Mucosa of descending colon (tissue), 3 donors: ENCODE results near the gene HDAC4. TPM values are rescaled to one million over a fixed set of nuclear protein-coding genes. Genes with fewer than 3 reads are reported as not detected.
A peak's percentile ranks its signal among the peaks of the same experiment; 100 is the strongest.

Experiments
- ATAC-seq: fragments of 200-7000 bp; cut with Tn5 transposase; one replicate; pipeline ENCODE4 v1.9.1; 2020; ENCODE audit warnings: mild to moderate bottlenecking, moderate library complexity
- DNase-seq, 3 donors: peaks; one replicate each; pipeline ENCODE4 v3.0.0-alpha.2; 2020
- H3K36me3 ChIP-seq: fragments of 200-600 bp; one replicate; pipeline ENCODE4 v1.8.0; 2021; ENCODE audit warnings: low read depth, mild to moderate bottlenecking
- H3K4me1 ChIP-seq: fragments of 200-600 bp; one replicate; pipeline ENCODE4 v1.8.0; 2021; ENCODE audit warnings: low read depth, mild to moderate bottlenecking
- H3K4me3 ChIP-seq: fragments of 200-600 bp; one replicate; pipeline ENCODE4 v1.8.0; 2021; ENCODE audit warnings: mild to moderate bottlenecking
- H3K9me3 ChIP-seq: fragments of 200-600 bp; one replicate; pipeline ENCODE4 v1.8.0; 2021; ENCODE audit warnings: mild to moderate bottlenecking
- CTCF ChIP-seq: fragments of 200-600 bp; IDR thresholded peaks from one replicate; pipeline ENCODE4 v1.8.0; 2022; ENCODE audit warnings: antibody characterized with exemption, mild to moderate bottlenecking
- intact Hi-C, 2 donors: fragments of 100-400 bp; cut with DNase I in 1 of 2; cut with micrococcal nuclease in 1 of 2; formaldehyde crosslinking; loops; one replicate each; pipeline versions ENCODE4 v1.11.0 to v1.11.1; 2022; cut with DNase I, micrococcal nuclease
- total RNA-seq, 3 donors: library from RNA; stranded (reverse); fragmentation: NEBNext Ultra II Directional in 2 of 3; extraction: Animal tissue kit (Norgen Biotek cat#: 25700) in 2 of 3; gene quantifications; one replicate each; pipeline versions ENCODE4 v1.2.1 to v1.2.4, GENCODE V29; 2021 to 2023
- donor health status: DM: no; HTN: no; CAD: no; lungs with moderate emphysema.
- donor health status: DM: no; HTN: no; CAD: no.
- donor health status: DM: no; HTN: yes; CAD: no.

Gene HDAC4
- total RNA-seq, 3 donors from 2014 or later, result 41.4 to 147 (median 44.0) TPM

- DNase-seq (no peak), ATAC-seq (no peak)
- no peak overlapping the region for H3K4me3 ChIP-seq
- no peaks in the 10 kb centered on the region for H3K36me3 ChIP-seq
- intact Hi-C loops, result no loop called here
- TF ChIP-seq CTCF, result no peak
- H3K4me1 ChIP-seq, result no peaks in the 10 kb centered on the region
- H3K9me3 ChIP-seq, result no peaks in the 10 kb centered on the region
Measured at GRCh38 chr2:239135531-239135930, 265.3 kb downstream of the HDAC4 start.

GRCh38 chr2:239133945-239134570, 266.8 kb downstream of the HDAC4 start:
- DNase-seq (peak in 1 of 3 donors; percentile 30), ATAC-seq (no peak)
- TF ChIP-seq CTCF, result no peak
- H3K4me1 ChIP-seq, result no peaks in the 10 kb centered on the region
- H3K4me3 ChIP-seq, result no peak overlapping the region
- no peaks in the 10 kb centered on the region for H3K36me3 ChIP-seq
- intact Hi-C loops, result no loop called here
- H3K9me3 ChIP-seq, result no peaks in the 10 kb centered on the region

GRCh38 chr2:239132786-239133185, 268.0 kb downstream of the HDAC4 start:
- DNase-seq (peak in 1 of 3 donors; percentile 13), ATAC-seq (no peak)
- Histone ChIP-seq H3K4me1 (no peaks in the 10 kb centered on the region), H3K4me3 (no peak overlapping the region), H3K9me3 (no peaks in the 10 kb centered on the region), H3K36me3 (no peaks in the 10 kb centered on the region)
- intact Hi-C loops, result no loop called here
- no peak for TF ChIP-seq CTCF

- Histone ChIP-seq H3K9me3 (no peaks in the 10 kb centered on the region), H3K4me3 (no peak overlapping the region), H3K4me1 (no peaks in the 10 kb centered on the region), H3K36me3 (no peaks in the 10 kb centered on the region)
- ATAC-seq (no peak), DNase-seq (no peak)
- intact Hi-C loops, result no loop called here
- no peak for TF ChIP-seq CTCF
Measured at GRCh38 chr2:239132156-239132709, 268.6 kb downstream of the HDAC4 start.

GRCh38 chr2:239131521-239131920, 269.3 kb downstream of the HDAC4 start:
- Histone ChIP-seq H3K4me3 (no peak overlapping the region), H3K36me3 (no peaks in the 10 kb centered on the region), H3K4me1 (no peaks in the 10 kb centered on the region), H3K9me3 (no peaks in the 10 kb centered on the region)
- no peak for TF ChIP-seq CTCF
- intact Hi-C loops, result no loop called here
- no peak for ATAC-seq
- peak in 1 of 3 donors; percentile 28 for DNase-seq
